ENCODE results near the gene RAB44. TPM values are rescaled to one million over a fixed set of nuclear protein-coding genes. Genes with fewer than 3 reads are reported as not detected.

Gene RAB44
- total and polyA plus RNA-seq, 2 donors (not counting 1 experiment from before 2014, with no cell fraction given) = 0.15 to 0.16 TPM

GRCh38 chr6:36663504-36664446 lies 33.9 kb upstream of the RAB44 start:
- POLR2A ChIA-PET = interaction anchor here (0.6 kb wide), 1 partner anchor 14 kb away, joined by 3 read pairs; no protein-coding TSS in a partner anchor
- intact Hi-C loops (cut with micrococcal nuclease) = no loop called here
- H3K4me2 ChIP-seq (replicated peaks; ENCODE audit: low read depth, low read length, poor library complexity, severe bottlenecking) = no peak overlapping the region

More at GRCh38 chr6:36663504-36664446, 33.9 kb upstream of the RAB44 start:
- H3K27ac Mint-ChIP-seq = no peak overlapping the region
- Histone ChIP-seq H3K27me3 (replicated peaks in 1 of 4; ENCODE audit: control extremely low read depth in 1 of 4, control insufficient read depth in 3 of 4, insufficient read depth in 4 of 4, low read length in 3 of 4) (peaks cover 0 to 15% (median 8%) of the 10 kb centered on the region in 4 experiments), H3K36me3 (replicated peaks in 1 of 2; ENCODE audit: control extremely low read depth in 1 of 2, control insufficient read depth in 1 of 2, extremely low read depth in 1 of 2, insufficient read depth in 2 of 2, low read length in 1 of 2) (no peaks in the 10 kb centered on the region), H3K4me1 (ENCODE audit: control insufficient read depth in 2 of 2, insufficient read depth in 2 of 2, low read length in 2 of 2) (peaks cover 54% of the 10 kb centered on the region in 2 donors), H4K20me1 (ENCODE audit: control insufficient read depth, insufficient read depth, low read length, poor library complexity, severe bottlenecking) (no peaks in the 10 kb centered on the region), H3K79me2 (ENCODE audit: control insufficient read depth, insufficient read depth, low read length) (no peaks in the 10 kb centered on the region), H2AFZ (ENCODE audit: insufficient read depth, low read depth, low read length, poor library complexity, severe bottlenecking) (no peak overlapping the region), H3K9ac (ENCODE audit: low read length) (no peak overlapping the region), H3K4me3 (ENCODE audit: control extremely low read depth in 1 of 5, extremely low read depth in 1 of 5, insufficient read depth in 1 of 5, low read depth in 2 of 5, low read length in 4 of 5) (no peak overlapping the region), H3K9me3 (ENCODE audit: control extremely low read depth in 1 of 3, control insufficient read depth in 2 of 3, insufficient read depth in 1 of 3, low read length in 2 of 3) (peaks cover 0 to 11% (median 0%) of the 10 kb centered on the region in 3 donors), H3K27ac (ENCODE audit: low read length in 2 of 2) (no peak overlapping the region)
- DNase-seq = no peak
- CTCF ChIA-PET = interaction anchor here (1.6 to 1.9 kb wide), 2 partner anchors 15 to 48 kb away, joined by 4 to 7 read pairs; partner anchors contain the start of gene CDKN1A
- no peak for ATAC-seq (ENCODE audit: low read depth)
- H3K4me1 Mint-ChIP-seq = peaks cover 46% of the 10 kb centered on the region
- no CpG with 5 or more reads among the region's 4 CpGs for WGBS (ENCODE audit: insufficient coverage)
- no peaks in the 10 kb centered on the region for H3K9me3 Mint-ChIP-seq (ENCODE audit: insufficient read depth)
- TF ChIP-seq EZH2 (IDR thresholded peaks at IDR 0.05; ENCODE audit: borderline replicate concordance, insufficient read depth, low read depth, low read length, poor library complexity, severe bottlenecking) (no peak), CTCF (IDR thresholded peaks at IDR 0.05) (no peak)
- peaks cover 5% of the 10 kb centered on the region for H3K27me3 Mint-ChIP-seq
- no peak overlapping the region for H3K4me3 Mint-ChIP-seq
